Stimulated activated naive CD8-positive, alpha-beta T cell treated with anti-CD3 and anti-CD28 coated beads, Interleukin-15, Interleukin-2, amounts not matched to agents 100 ng/mL and 50 ng/mL, for 24 hours (primary cell): ENCODE results near the gene OSTN.
A peak's percentile ranks its signal among the peaks of the same experiment; 100 is the strongest.
"Not testable (repeated sequence)": the region's sequence is repeated elsewhere in the genome, so short reads cannot be mapped to it uniquely, and the experiment has no call there.

ENCODE experiments used
- H3K27ac Mint-ChIP-seq: one replicate; pipeline ENCODE4 v1.8.0; 2021; ENCODE audit warnings: mild to moderate bottlenecking, mixed read lengths
- H3K27me3 Mint-ChIP-seq: one replicate; pipeline ENCODE4 v1.8.0; 2021; ENCODE audit warnings: mixed read lengths
- H3K36me3 Mint-ChIP-seq: one replicate; pipeline ENCODE4 v1.8.0; 2021; ENCODE audit warnings: low read depth, mixed read lengths
- H3K4me1 Mint-ChIP-seq: one replicate; pipeline ENCODE4 v1.8.0; 2021; ENCODE audit warnings: low read depth, mixed read lengths
- H3K4me3 Mint-ChIP-seq: one replicate; pipeline ENCODE4 v1.8.0; 2021; ENCODE audit warnings: mild to moderate bottlenecking, mixed read lengths
- H3K9me3 Mint-ChIP-seq: one replicate; pipeline ENCODE4 v1.8.0; 2021; ENCODE audit warnings: mixed read lengths

OSTN gene

GRCh38 chr3:191244242-191244867 lies 45.3 kb downstream of the OSTN start:
- no peaks in the 10 kb centered on the region for H3K36me3 Mint-ChIP-seq
- H3K9me3 Mint-ChIP-seq: no peaks in the 10 kb centered on the region
- peaks cover 5% of the 10 kb centered on the region for H3K4me1 Mint-ChIP-seq
- no peak overlapping the region for H3K4me3 Mint-ChIP-seq
- H3K27ac Mint-ChIP-seq: no peak overlapping the region
- peaks cover 4% of the 10 kb centered on the region for H3K27me3 Mint-ChIP-seq

DNA sequence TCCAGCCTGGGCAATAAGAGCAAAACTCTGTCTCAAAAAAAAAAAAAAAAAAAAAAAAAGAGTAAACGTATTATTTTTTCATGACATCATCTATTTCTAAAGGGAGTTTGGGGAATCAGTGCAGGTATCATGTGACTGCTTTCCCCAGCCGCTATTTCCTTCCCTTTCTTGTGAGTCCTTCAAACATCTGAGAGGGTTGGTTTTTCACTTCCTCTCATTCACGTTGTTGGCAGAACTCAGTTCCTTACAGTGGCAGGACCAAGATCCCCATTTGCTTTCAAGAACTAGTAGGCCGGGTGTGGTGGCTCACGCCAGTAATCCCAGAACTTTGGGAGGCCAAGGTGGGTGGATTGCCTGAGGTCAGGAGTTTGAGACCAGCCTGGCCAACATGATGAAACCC lies 47.0 kb downstream of the OSTN start:
- H3K4me1 Mint-ChIP-seq, H3K27ac Mint-ChIP-seq, H3K4me3 Mint-ChIP-seq, H3K9me3 Mint-ChIP-seq, H3K36me3 Mint-ChIP-seq, H3K27me3 Mint-ChIP-seq: not testable (repeated sequence)

DNA sequence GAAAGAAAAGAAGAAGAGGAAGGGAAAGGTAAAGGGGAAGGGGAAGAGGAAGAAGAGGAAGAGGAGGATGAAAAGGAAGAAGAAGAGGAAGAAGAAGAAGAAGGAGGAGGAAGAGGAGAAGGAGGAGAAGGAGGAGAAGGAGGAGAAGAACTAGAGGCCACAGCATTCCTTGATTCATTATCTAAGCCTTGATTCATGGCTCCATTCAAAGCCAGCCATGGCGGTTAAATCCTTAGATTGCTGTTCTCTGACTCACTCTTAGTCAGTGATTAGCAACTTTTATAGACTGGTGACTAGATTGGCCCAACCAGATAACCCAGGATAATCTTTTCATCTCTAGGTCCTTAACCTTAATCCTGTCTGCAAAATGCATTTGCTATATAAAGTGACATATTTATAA lies 47.6 kb downstream of the OSTN start:
- no peak overlapping the region for H3K27ac Mint-ChIP-seq

GRCh38 chr3:191253089-191253799 lies 54.2 kb downstream of the OSTN start:
- H3K4me3 Mint-ChIP-seq: no peak overlapping the region
- no peaks in the 10 kb centered on the region for H3K9me3 Mint-ChIP-seq
- peaks cover 11% of the 10 kb centered on the region for H3K4me1 Mint-ChIP-seq
- H3K36me3 Mint-ChIP-seq: no peaks in the 10 kb centered on the region
- H3K27ac Mint-ChIP-seq: peak overlapping the region; percentile 8
- no peaks in the 10 kb centered on the region for H3K27me3 Mint-ChIP-seq

More for the DNA sequence above, 47.6 kb downstream of the OSTN start:
- Mint-ChIP-seq H3K36me3 (no peaks in the 10 kb centered on the region), H3K27me3 (peaks cover 4% of the 10 kb centered on the region), H3K9me3 (no peaks in the 10 kb centered on the region), H3K4me1 (peaks cover 5% of the 10 kb centered on the region), H3K4me3 (no peak overlapping the region)

GRCh38 chr3:191254098-191254873 lies 55.2 kb downstream of the OSTN start:
- peaks cover 15% of the 10 kb centered on the region for H3K4me1 Mint-ChIP-seq
- H3K27me3 Mint-ChIP-seq: no peaks in the 10 kb centered on the region
- H3K9me3 Mint-ChIP-seq: peaks cover 4% of the 10 kb centered on the region
- no peak overlapping the region for H3K4me3 Mint-ChIP-seq
- H3K36me3 Mint-ChIP-seq: no peaks in the 10 kb centered on the region
- H3K27ac Mint-ChIP-seq: no peak overlapping the region

DNA sequence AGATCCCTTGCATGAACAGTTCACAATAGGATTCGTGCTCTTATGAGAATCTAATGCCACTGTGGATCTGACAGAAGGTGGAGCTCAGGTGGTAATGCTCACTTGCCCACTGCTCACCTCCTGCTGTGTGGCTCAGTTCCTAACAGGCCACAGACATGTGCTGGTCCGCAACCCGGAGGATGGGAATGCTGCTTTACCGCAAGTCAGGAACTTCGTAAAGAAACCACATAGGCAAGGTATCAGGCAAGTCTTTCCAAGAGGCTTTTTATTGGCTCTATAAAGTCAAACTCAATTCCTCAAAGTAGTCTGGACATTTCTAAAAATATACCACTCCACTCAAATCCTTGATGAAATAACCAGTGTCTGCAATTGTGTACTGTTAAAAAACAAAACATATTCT lies 56.1 kb downstream of the OSTN start:
- Mint-ChIP-seq H3K27ac (no peak overlapping the region), H3K4me1 (peaks cover 15% of the 10 kb centered on the region), H3K4me3 (no peak overlapping the region), H3K9me3 (peaks cover 4% of the 10 kb centered on the region), H3K27me3 (no peaks in the 10 kb centered on the region), H3K36me3 (no peaks in the 10 kb centered on the region)

DNA sequence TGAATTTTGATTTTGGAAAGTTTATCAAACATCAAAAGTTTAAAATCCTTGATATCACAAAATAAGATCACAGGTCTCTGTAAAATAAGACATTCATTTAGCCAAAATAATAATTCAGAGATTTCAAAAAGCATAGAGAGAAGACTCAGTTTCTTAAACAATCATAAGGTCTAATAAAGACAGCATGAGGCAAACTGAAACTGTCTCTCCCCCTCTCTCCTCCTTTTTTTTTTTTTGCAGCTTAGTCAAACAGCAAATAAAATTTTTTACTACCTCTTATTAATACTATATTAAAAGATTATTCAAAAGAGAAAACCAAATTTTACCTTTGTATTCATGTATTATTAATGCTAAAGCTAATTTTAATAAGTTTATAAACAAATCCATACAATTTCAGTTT lies 57.4 kb downstream of the OSTN start:
- Mint-ChIP-seq H3K9me3 (peaks cover 4% of the 10 kb centered on the region), H3K27ac (no peak overlapping the region), H3K36me3 (no peaks in the 10 kb centered on the region), H3K4me3 (no peak overlapping the region), H3K4me1 (peaks cover 15% of the 10 kb centered on the region), H3K27me3 (no peaks in the 10 kb centered on the region)

DNA sequence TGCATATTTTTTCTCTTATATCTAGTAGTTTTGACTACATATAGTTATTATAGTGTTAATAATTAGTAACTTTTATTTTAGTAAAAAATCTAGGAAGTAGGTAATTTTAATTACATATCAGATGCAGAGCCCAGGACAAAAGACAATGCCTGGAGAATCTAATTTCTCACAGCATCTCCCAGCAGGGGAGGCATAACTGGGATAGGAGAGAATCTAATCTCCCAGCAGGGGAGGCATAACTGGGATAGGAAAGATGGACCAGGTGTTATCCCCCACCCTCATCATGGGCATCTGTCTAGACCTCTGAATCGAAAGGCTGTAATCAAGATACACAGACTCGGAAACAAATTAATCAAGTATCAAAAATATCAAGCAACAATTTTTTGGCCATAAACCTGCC lies 58.2 kb downstream of the OSTN start:
- H3K27ac Mint-ChIP-seq: no peak overlapping the region
- H3K4me3 Mint-ChIP-seq: no peak overlapping the region
- H3K9me3 Mint-ChIP-seq: peaks cover 4% of the 10 kb centered on the region
- H3K36me3 Mint-ChIP-seq: no peaks in the 10 kb centered on the region
- no peaks in the 10 kb centered on the region for H3K27me3 Mint-ChIP-seq
- peaks cover 15% of the 10 kb centered on the region for H3K4me1 Mint-ChIP-seq

DNA sequence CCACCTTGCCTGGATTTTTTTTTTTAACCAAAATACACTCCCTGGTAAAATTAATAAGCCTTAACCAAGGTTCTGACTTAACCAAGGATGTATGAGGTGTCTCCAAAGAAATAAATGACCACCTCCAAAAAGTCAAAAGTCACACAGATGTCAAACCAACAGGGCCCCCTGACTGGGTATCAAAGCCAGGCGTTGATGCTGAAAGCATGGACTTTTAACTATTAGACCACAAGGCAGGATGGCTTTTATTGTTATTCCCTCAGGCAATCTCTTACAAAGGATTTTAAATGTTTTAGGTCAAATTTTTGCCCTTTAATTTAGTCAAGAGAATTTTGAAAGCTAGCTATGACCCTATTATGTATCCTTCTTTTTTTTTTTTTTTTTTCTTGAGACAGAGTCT lies 60.4 kb downstream of the OSTN start:
- no peak overlapping the region for H3K27ac Mint-ChIP-seq
- no peaks in the 10 kb centered on the region for H3K27me3 Mint-ChIP-seq
- peaks cover 4% of the 10 kb centered on the region for H3K9me3 Mint-ChIP-seq
- H3K4me1 Mint-ChIP-seq: peaks cover 9% of the 10 kb centered on the region
- no peak overlapping the region for H3K4me3 Mint-ChIP-seq
- no peaks in the 10 kb centered on the region for H3K36me3 Mint-ChIP-seq

DNA sequence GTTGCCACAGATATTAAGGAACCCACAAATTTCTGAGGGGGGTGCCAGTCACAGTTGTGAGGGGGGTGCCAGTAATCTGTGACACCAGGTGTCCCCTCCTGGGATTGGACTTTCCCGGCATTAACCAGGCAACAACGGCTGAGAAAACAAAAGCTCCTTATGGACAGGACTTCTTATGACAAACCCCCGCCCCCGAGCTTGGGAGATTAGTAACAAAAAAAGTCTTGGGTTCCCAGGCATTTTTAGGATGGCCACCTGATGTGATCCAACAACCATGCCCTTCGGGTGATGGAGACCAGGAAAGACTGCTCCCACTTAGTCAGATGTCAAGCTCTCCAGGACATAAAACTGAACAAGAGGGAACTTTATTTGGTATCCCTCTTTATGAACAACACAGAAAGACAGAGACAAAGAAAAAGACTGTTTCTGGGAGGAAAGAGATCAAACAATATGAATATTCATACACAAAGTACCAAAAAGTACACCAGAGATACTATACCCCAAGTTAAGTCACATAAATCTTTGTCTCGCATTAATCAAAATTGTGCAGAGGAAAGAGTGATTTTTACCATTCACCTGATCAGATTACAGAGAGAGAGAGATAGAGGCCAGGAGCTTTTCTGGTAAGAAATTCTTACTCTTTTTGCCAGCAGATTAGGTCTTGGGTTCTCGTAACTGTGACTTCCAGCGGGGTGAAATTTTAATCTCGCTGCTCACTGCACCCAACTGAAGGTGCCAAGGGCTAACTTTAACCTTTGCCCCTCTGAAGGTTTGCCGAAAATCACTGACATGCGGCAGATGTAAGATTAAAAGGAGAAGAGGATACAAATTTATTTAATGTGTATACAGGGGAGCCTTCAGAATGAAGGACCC lies 61.6 kb downstream of the OSTN start:
- Mint-ChIP-seq H3K27me3 (no peaks in the 10 kb centered on the region), H3K27ac (no peak overlapping the region), H3K36me3 (no peaks in the 10 kb centered on the region), H3K9me3 (peaks cover 4% of the 10 kb centered on the region), H3K4me3 (no peak overlapping the region), H3K4me1 (peaks cover 5% of the 10 kb centered on the region)

DNA sequence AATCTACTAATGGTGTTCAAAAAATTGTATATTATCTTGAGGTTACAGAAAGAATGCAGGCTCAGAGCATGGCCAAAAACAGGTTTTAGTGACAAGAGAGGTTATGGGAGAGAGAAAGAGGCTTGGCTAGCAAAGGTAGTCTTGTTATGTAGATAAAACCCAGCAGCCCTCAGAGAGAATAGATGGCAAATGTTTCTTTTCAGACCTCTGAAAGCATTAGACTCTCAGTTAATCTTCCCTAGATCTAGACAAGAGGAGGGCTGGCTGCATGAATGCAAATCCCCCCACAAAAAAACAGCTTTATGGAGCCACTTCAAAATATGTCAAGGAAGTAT lies 62.2 kb downstream of the OSTN start:
- Mint-ChIP-seq H3K27ac (no peak overlapping the region), H3K36me3 (no peaks in the 10 kb centered on the region), H3K27me3 (no peaks in the 10 kb centered on the region), H3K4me3 (no peak overlapping the region), H3K4me1 (peaks cover 5% of the 10 kb centered on the region), H3K9me3 (peaks cover 4% of the 10 kb centered on the region)

- no peaks in the 10 kb centered on the region for H3K27me3 Mint-ChIP-seq
- peaks cover 4% of the 10 kb centered on the region for H3K9me3 Mint-ChIP-seq
- H3K36me3 Mint-ChIP-seq: no peaks in the 10 kb centered on the region
- H3K4me3 Mint-ChIP-seq: no peak overlapping the region
- H3K27ac Mint-ChIP-seq: no peak overlapping the region
- peaks cover 5% of the 10 kb centered on the region for H3K4me1 Mint-ChIP-seq
Measured at GRCh38 chr3:191262650-191263049, 63.6 kb downstream of the OSTN start.

GRCh38 chr3:191263365-191263764 lies 64.3 kb downstream of the OSTN start:
- no peaks in the 10 kb centered on the region for H3K27me3 Mint-ChIP-seq
- no peaks in the 10 kb centered on the region for H3K36me3 Mint-ChIP-seq
- H3K4me3 Mint-ChIP-seq: no peak overlapping the region
- H3K4me1 Mint-ChIP-seq: peaks cover 5% of the 10 kb centered on the region
- H3K27ac Mint-ChIP-seq: no peak overlapping the region
- H3K9me3 Mint-ChIP-seq: peaks cover 4% of the 10 kb centered on the region

GRCh38 chr3:191263850-191264249 lies 64.8 kb downstream of the OSTN start:
- no peaks in the 10 kb centered on the region for H3K27me3 Mint-ChIP-seq
- H3K36me3 Mint-ChIP-seq: no peaks in the 10 kb centered on the region
- H3K4me3 Mint-ChIP-seq: no peak overlapping the region
- H3K4me1 Mint-ChIP-seq: peaks cover 2% of the 10 kb centered on the region
- H3K9me3 Mint-ChIP-seq: peaks cover 2% of the 10 kb centered on the region
- no peak overlapping the region for H3K27ac Mint-ChIP-seq

GRCh38 chr3:191268737-191269136 lies 69.7 kb downstream of the OSTN start:
- no peaks in the 10 kb centered on the region for H3K27me3 Mint-ChIP-seq
- no peak overlapping the region for H3K4me3 Mint-ChIP-seq
- H3K27ac Mint-ChIP-seq: no peak overlapping the region

More at GRCh38 chr3:191268737-191269136, 69.7 kb downstream of the OSTN start:
- Mint-ChIP-seq H3K36me3 (no peaks in the 10 kb centered on the region), H3K4me1 (no peaks in the 10 kb centered on the region), H3K9me3 (no peaks in the 10 kb centered on the region)
